Hepatocyte (in vitro differentiated cells): ENCODE data around the gene HPSE2.

Source experiments
- EZH2 ChIP-seq: fragments of 200-600 bp; sonication (generic); IDR thresholded peaks from 2 replicates; pipeline ENCODE4 v1.6.1; 2016; ENCODE audit warnings: antibody characterized with exemption, mild to moderate bottlenecking, borderline replicate concordance
- TF ChIP-seq, protein P1 (sequence below): fragments of 200-600 bp; sonication (generic); IDR thresholded peaks from 2 replicates; pipeline ENCODE4 v1.5.1; 2016; ENCODE audit warnings: antibody characterized with exemption, mild to moderate bottlenecking; ENCODE audit not compliant: poor library complexity

DNA sequence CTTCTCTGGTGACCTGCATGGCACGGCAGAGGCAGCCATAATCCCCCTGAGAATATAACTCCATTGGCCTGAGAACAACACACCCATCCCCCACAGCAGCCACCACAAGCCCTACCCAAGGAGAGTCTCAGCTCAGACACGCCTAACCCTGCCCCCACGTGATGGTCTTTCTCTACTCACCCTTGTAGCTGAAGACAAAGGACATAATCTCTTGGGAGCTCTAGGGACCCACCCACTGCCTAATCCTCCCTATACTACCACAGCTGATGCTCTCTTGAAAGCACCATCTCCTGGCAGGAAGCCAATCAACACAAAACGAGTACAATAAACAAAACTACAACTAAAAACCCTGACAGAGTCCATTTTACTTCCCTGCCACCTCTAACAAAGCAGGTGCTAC is 30.7 kb upstream of the HPSE2 start:
- TF ChIP-seq, protein P1, sequence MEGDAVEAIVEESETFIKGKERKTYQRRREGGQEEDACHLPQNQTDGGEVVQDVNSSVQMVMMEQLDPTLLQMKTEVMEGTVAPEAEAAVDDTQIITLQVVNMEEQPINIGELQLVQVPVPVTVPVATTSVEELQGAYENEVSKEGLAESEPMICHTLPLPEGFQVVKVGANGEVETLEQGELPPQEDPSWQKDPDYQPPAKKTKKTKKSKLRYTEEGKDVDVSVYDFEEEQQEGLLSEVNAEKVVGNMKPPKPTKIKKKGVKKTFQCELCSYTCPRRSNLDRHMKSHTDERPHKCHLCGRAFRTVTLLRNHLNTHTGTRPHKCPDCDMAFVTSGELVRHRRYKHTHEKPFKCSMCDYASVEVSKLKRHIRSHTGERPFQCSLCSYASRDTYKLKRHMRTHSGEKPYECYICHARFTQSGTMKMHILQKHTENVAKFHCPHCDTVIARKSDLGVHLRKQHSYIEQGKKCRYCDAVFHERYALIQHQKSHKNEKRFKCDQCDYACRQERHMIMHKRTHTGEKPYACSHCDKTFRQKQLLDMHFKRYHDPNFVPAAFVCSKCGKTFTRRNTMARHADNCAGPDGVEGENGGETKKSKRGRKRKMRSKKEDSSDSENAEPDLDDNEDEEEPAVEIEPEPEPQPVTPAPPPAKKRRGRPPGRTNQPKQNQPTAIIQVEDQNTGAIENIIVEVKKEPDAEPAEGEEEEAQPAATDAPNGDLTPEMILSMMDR, result no peak
- no peak for TF ChIP-seq EZH2
